HCT116 (cell line): Measurements from ENCODE around the gene KIRREL1. TPM values are rescaled to one million over a fixed set of nuclear protein-coding genes. Genes with fewer than 3 reads are reported as not detected.
A peak's percentile ranks its signal among the peaks of the same experiment; 100 is the strongest.

ENCODE experiments used
- ATAC-seq: fragments of 200-7000 bp; cut with Tn5 transposase; 2 replicates; pipeline ENCODE4 v1.9.1; 2020; ENCODE audit warnings: mild to moderate bottlenecking, moderate library complexity
- BruUV-seq: library from RNA; stranded (reverse); fragments of 400-500 nt; replicated peaks from 2 replicates; lab custom pipeline; 2021; lab: Mats Ljungman, UMichigan
- CTCF ChIA-PET: fragments of 300-600 bp; sonication (Branson Sonifier 250); formaldehyde crosslinking; loops from one replicate; lab custom pipeline; 2021; ENCODE audit warnings: antibody characterized with exemption; lab: Charles Lee
- POLR2A ChIA-PET: fragments of 300-600, 350-600 bp; sonication (Branson Sonifier 250); formaldehyde crosslinking; loops from one replicate; lab custom pipeline; 2021; ENCODE audit warnings: antibody characterized with exemption; lab: Charles Lee
- RAD21 ChIA-PET, 2 experiments: fragments of 300-600 bp; sonication (Branson Sonifier 250); formaldehyde crosslinking; loops; one replicate each; lab custom pipeline; 2023; ENCODE audit warnings: low total read pairs in 2 of 2; ENCODE audit not compliant: uncharacterized antibody in 2 of 2, unreplicated experiment in 2 of 2, low non-redundant PET in 1 of 2; lab: Charles Lee
- DNase-seq: peaks from one replicate; pipeline ENCODE4 v3.0.0-alpha.2; 2010; ENCODE audit warnings: low read depth, low spot score
- H2AFZ ChIP-seq: fragments of 200-600 bp; shearing (Covaris generic), sonication (generic); 2 replicates; pipeline ENCODE4 v1.6.1; 2017; ENCODE audit warnings: low read depth, mixed run types, mixed read lengths, antibody characterized with exemption, low read length; ENCODE audit not compliant: poor library complexity, severe bottlenecking
- H3K27ac ChIP-seq: 2 replicates; pipeline ENCODE4 v1.5.1; 2012; ENCODE audit warnings: low read depth, low read length
- H3K27me3 ChIP-seq: fragments of 200-600 bp; sonication (generic); 2 replicates; pipeline ENCODE4 v1.6.1; 2016; ENCODE audit warnings: mixed run types, low read length, mixed read lengths; ENCODE audit not compliant: insufficient read depth
- H3K36me3 ChIP-seq, 2 experiments: fragments of 200-500 bp in 1 of 2; fragments of 200-600 bp in 1 of 2; sonication (Bioruptor generic) in 1 of 2; sonication (generic) in 1 of 2; 2 replicates each; pipeline versions ENCODE4 v1.5.1 to v1.6.1; 2014 to 2016; ENCODE audit warnings: low read length in 2 of 2, inconsistent platforms in 1 of 2, mixed read lengths in 1 of 2, mixed run types in 1 of 2; ENCODE audit not compliant: insufficient read depth in 2 of 2, control insufficient read depth in 1 of 2
- H3K4me1 ChIP-seq, 2 experiments: fragments of 200-600 bp in 1 of 2; sonication (generic) in 1 of 2; 2 replicates each; pipeline versions ENCODE4 v1.5.1 to v1.6.1; 2012 to 2017; ENCODE audit warnings: low read length in 2 of 2, inconsistent platforms in 1 of 2, mild to moderate bottlenecking in 1 of 2, mixed read lengths in 1 of 2, mixed run types in 1 of 2, moderate library complexity in 1 of 2; ENCODE audit not compliant: insufficient read depth in 2 of 2, control insufficient read depth in 1 of 2
- H3K4me2 ChIP-seq: fragments of 200-600 bp; sonication (generic); 2 replicates; pipeline ENCODE4 v1.6.1; 2017; ENCODE audit warnings: mixed run types, low read length, mixed read lengths
- H3K4me3 ChIP-seq, 2 experiments: fragments of 200-600 bp in 1 of 2; sonication (generic) in 1 of 2; replicated peaks in 1 of 2; 2 replicates each; pipeline ENCODE4 v1.5.1; 2011 to 2016; ENCODE audit warnings: low read length in 2 of 2, control low read depth in 1 of 2, low read depth in 1 of 2, mild to moderate bottlenecking in 1 of 2, mixed read lengths in 1 of 2, mixed run types in 1 of 2
- H3K79me2 ChIP-seq: fragments of 200-600 bp; sonication (generic); 2 replicates; pipeline ENCODE4 v1.6.1; 2017; ENCODE audit warnings: mild to moderate bottlenecking, mixed run types, low read length, moderate library complexity, mixed read lengths; ENCODE audit not compliant: insufficient read depth
- H3K9ac ChIP-seq: fragments of 200-600 bp; sonication (generic); 2 replicates; pipeline ENCODE4 v1.6.1; 2016; ENCODE audit warnings: low read length, mixed read lengths
- H3K9me2 ChIP-seq: fragments of 200-600 bp; sonication (generic), shearing (Covaris generic); 2 replicates; pipeline ENCODE4 v1.6.1; 2017; ENCODE audit warnings: mixed run types, mild to moderate bottlenecking, moderate library complexity; ENCODE audit not compliant: insufficient read depth
- H3K9me3 ChIP-seq, 2 experiments: fragments of 200-500 bp in 1 of 2; fragments of 200-600 bp in 1 of 2; sonication (Bioruptor generic) in 1 of 2; sonication (generic) in 1 of 2; 2 replicates each; pipeline ENCODE4 v1.6.1; 2014 to 2017; ENCODE audit warnings: low read length in 2 of 2, mixed read lengths in 2 of 2, inconsistent platforms in 1 of 2, low read depth in 1 of 2, mild to moderate bottlenecking in 1 of 2, mixed run types in 1 of 2, moderate library complexity in 1 of 2; ENCODE audit not compliant: control insufficient read depth in 1 of 2, insufficient read depth in 1 of 2
- H4K20me1 ChIP-seq: fragments of 200-600 bp; sonication (generic), shearing (Covaris generic); 2 replicates; pipeline ENCODE4 v1.6.1; 2017; ENCODE audit warnings: mixed run types, mild to moderate bottlenecking, moderate library complexity; ENCODE audit not compliant: insufficient read depth
- CTCF ChIP-seq, 3 experiments: fragments of 200-600 bp in 1 of 3; sonication (generic) in 1 of 3; IDR thresholded peaks in 2 of 3; conservative IDR thresholded peaks in 1 of 3; 2 replicates each; pipeline ENCODE4 v1.5.1; 2012 to 2017; ENCODE audit warnings: low read depth in 2 of 3, low read length in 2 of 3, antibody characterized with exemption in 1 of 3, borderline replicate concordance in 1 of 3, control low read depth in 1 of 3, mild to moderate bottlenecking in 1 of 3, mixed read lengths in 1 of 3, mixed run types in 1 of 3, moderate library complexity in 1 of 3; ENCODE audit not compliant: insufficient read depth in 1 of 3
- POLR2AphosphoS5 ChIP-seq: IDR thresholded peaks from 2 replicates; pipeline ENCODE4 v1.6.1; 2011; ENCODE audit warnings: mild to moderate bottlenecking, low read depth, low read length, moderate library complexity
- RAD21 ChIP-seq: IDR thresholded peaks from 2 replicates; pipeline ENCODE4 v1.6.1; 2012; ENCODE audit warnings: low read depth, mild to moderate bottlenecking
- REST ChIP-seq: IDR thresholded peaks from 2 replicates; pipeline ENCODE4 v1.6.1; 2012; ENCODE audit warnings: low read depth
- SIN3A ChIP-seq: IDR thresholded peaks from 2 replicates; pipeline ENCODE4 v1.6.1; 2012; ENCODE audit warnings: low read depth
- ZBTB33 ChIP-seq: IDR thresholded peaks from 2 replicates; pipeline ENCODE4 v1.6.1; 2011; ENCODE audit warnings: mild to moderate bottlenecking, low read length, moderate library complexity; ENCODE audit not compliant: insufficient replicate concordance; ENCODE audit errors: extremely low read depth
- intact Hi-C: fragments of 100-400 bp; cut with micrococcal nuclease; formaldehyde crosslinking; loops from 2 replicates; pipeline ENCODE4 v1.10.0; 2022
- total RNA-seq: library from RNA; stranded (reverse); gene quantifications from one replicate; pipeline ENCODE4 v1.2.1, GENCODE V29; 2021; ENCODE audit not compliant: unreplicated experiment

Gene KIRREL1
- total RNA-seq, 1 experiment from 2014 or later, result 20.0 TPM

GRCh38 chr1:158087320-158087927, 94.0 kb downstream of the KIRREL1 start:
- H3K27ac ChIP-seq, result no peak overlapping the region
- H3K4me2 ChIP-seq, result no peak overlapping the region
- H3K9me2 ChIP-seq, result no peaks in the 10 kb centered on the region
- no peaks in the 10 kb centered on the region for H3K27me3 ChIP-seq
- H3K36me3 ChIP-seq, result peaks cover 18 to 40% of the 10 kb centered on the region in 2 experiments
- ATAC-seq (peak; percentile 96), DNase-seq (peak; percentile 70)
- no peak overlapping the region for H3K9ac ChIP-seq
- no peak overlapping the region for H3K4me3 ChIP-seq
- ChIA-PET POLR2A (no interaction called here), RAD21 (interaction anchor here in 1 of 2 experiments (1.0 kb wide), 1 partner anchor 95 kb away, joined by 11 read pairs; no protein-coding TSS in a partner anchor), CTCF (interaction anchor here (0.6 to 2.3 kb wide), 17 partner anchors 9 to 129 kb away, joined by 3 to 38 read pairs (median 5); partner anchors contain the start of gene KIRREL1)
- peak; percentile 90 for TF ChIP-seq RAD21
- no peak for TF ChIP-seq ZBTB33
- no peak for TF ChIP-seq REST
- TF ChIP-seq CTCF (IDR thresholded peaks at IDR 0.05 in 2 of 3, conservative IDR thresholded peaks at IDR 0.05 in 1 of 3; ENCODE audit: borderline replicate concordance in 1 of 3, insufficient read depth in 1 of 3, low read depth in 2 of 3, low read length in 2 of 3), result peak; percentile 95 to 98 (median 97)
- no peak for TF ChIP-seq POLR2AphosphoS5
- TF ChIP-seq SIN3A, result no peak
- H3K4me1 ChIP-seq, result no peaks in the 10 kb centered on the region
- BruUV-seq, result no TSS peak
- H4K20me1 ChIP-seq, result no peaks in the 10 kb centered on the region
- intact Hi-C loops, result loop anchor here (1.0 to 2.0 kb wide), 3 partner anchors 37 to 118 kb away; no protein-coding TSS in a partner anchor
- no peak overlapping the region for H2AFZ ChIP-seq
- no peaks in the 10 kb centered on the region for H3K9me3 ChIP-seq
- H3K79me2 ChIP-seq, result no peaks in the 10 kb centered on the region
